IMR-90 (cell line): Measurements from ENCODE around the gene DCD. TPM values are rescaled to one million over a fixed set of nuclear protein-coding genes. Genes with fewer than 3 reads are reported as not detected.

Experiments used
- ATAC-seq: fragments of 200-7000 bp; cut with Tn5 transposase; 2 replicates; pipeline ENCODE4 v1.9.1; 2020; ENCODE audit warnings: low read depth, mild to moderate bottlenecking, moderate library complexity
- BruUV-seq: library from RNA; stranded (reverse); fragments of 400-500 nt; replicated peaks from 2 replicates; lab custom pipeline; 2021; lab: Mats Ljungman, UMichigan
- CTCF ChIA-PET: fragments of 300-600 bp; formaldehyde crosslinking; extraction: SDS; loops from one replicate; lab custom pipeline; 2021; ENCODE audit warnings: antibody characterized with exemption; lab: Yijun Ruan, JAX
- POLR2A ChIA-PET: fragments of 300-600 bp; sonication (Branson Sonifier 250); formaldehyde crosslinking; loops from one replicate; lab custom pipeline; 2022; ENCODE audit warnings: antibody characterized with exemption; ENCODE audit not compliant: unreplicated experiment; lab: Charles Lee
- DNase-seq: peaks from one replicate; pipeline ENCODE4 v3.0.0; 2013
- H2AFZ ChIP-seq: replicated peaks from 2 replicates; pipeline ENCODE3; 2013; ENCODE audit warnings: low read length, mild to moderate bottlenecking; ENCODE audit not compliant: poor library complexity
- H2AK5ac ChIP-seq: 2 replicates; pipeline ENCODE4 v1.6.1; 2013; ENCODE audit warnings: low read depth, low read length, inconsistent platforms
- H2AK9ac ChIP-seq: replicated peaks from 2 replicates; pipeline ENCODE3; 2013; ENCODE audit warnings: mild to moderate bottlenecking, low read depth, low read length, moderate library complexity; ENCODE audit not compliant: poor library complexity
- H2BK120ac ChIP-seq: 2 replicates; pipeline ENCODE4 v1.6.1; 2013; ENCODE audit warnings: low read depth, low read length, inconsistent platforms
- H2BK15ac ChIP-seq: 3 replicates; pipeline ENCODE4 v1.6.1; 2013; ENCODE audit warnings: low read depth, low read length, inconsistent platforms
- H2BK20ac ChIP-seq: 2 replicates; pipeline ENCODE4 v1.6.1; 2013; ENCODE audit warnings: low read depth, mild to moderate bottlenecking, inconsistent platforms, low read length, moderate library complexity
- H2BK5ac ChIP-seq: 2 replicates; pipeline ENCODE4 v1.6.1; 2013; ENCODE audit warnings: mild to moderate bottlenecking, low read depth, low read length, inconsistent platforms; ENCODE audit not compliant: poor library complexity, severe bottlenecking
- H3K14ac ChIP-seq: replicated peaks from 2 replicates; pipeline ENCODE4 v1.6.1; 2013; ENCODE audit warnings: low read depth, low read length, inconsistent platforms
- H3K18ac ChIP-seq: 2 replicates; pipeline ENCODE4 v1.6.1; 2013; ENCODE audit warnings: low read depth, low read length, control low read depth
- H3K23ac ChIP-seq: 2 replicates; pipeline ENCODE4 v1.6.1; 2013; ENCODE audit warnings: low read depth, low read length, inconsistent platforms
- H3K27ac ChIP-seq: 2 replicates; pipeline ENCODE4 v1.5.1; 2013; ENCODE audit warnings: mild to moderate bottlenecking, control low read depth, low read length; ENCODE audit not compliant: insufficient read depth
- H3K27me3 ChIP-seq: 2 replicates; pipeline ENCODE4 v1.6.1; 2013; ENCODE audit warnings: low read length; ENCODE audit not compliant: control insufficient read depth, insufficient read depth
- H3K36me3 ChIP-seq: 2 replicates; pipeline ENCODE4 v1.6.1; 2013; ENCODE audit warnings: low read length, mixed read lengths; ENCODE audit not compliant: control insufficient read depth, insufficient read depth
- H3K4ac ChIP-seq: 2 replicates; pipeline ENCODE4 v1.6.1; 2013; ENCODE audit warnings: low read depth, low read length, inconsistent platforms
- H3K4me1 ChIP-seq: 2 replicates; pipeline ENCODE4 v1.6.1; 2013; ENCODE audit warnings: low read length, mixed read lengths; ENCODE audit not compliant: control insufficient read depth, insufficient read depth
- H3K4me2 ChIP-seq: 2 replicates; pipeline ENCODE4 v1.6.1; 2013; ENCODE audit warnings: low read depth, mild to moderate bottlenecking, control low read depth, low read length, moderate library complexity
- H3K4me3 ChIP-seq: 2 replicates; pipeline ENCODE4 v1.5.1; 2013; ENCODE audit warnings: low read depth, mild to moderate bottlenecking, control low read depth, low read length, moderate library complexity; ENCODE audit not compliant: insufficient read depth
- H3K56ac ChIP-seq: 2 replicates; pipeline ENCODE4 v1.6.1; 2013; ENCODE audit warnings: low read length, inconsistent platforms; ENCODE audit not compliant: insufficient read depth; ENCODE audit errors: extremely low read depth
- H3K79me1 ChIP-seq, 2 experiments: 2 replicates each; pipeline ENCODE4 v1.6.1; 2013; ENCODE audit warnings: low read length in 2 of 2, inconsistent platforms in 1 of 2, low read depth in 1 of 2
- H3K9ac ChIP-seq: 2 replicates; pipeline ENCODE4 v1.6.1; 2013; ENCODE audit warnings: low read depth, low read length, control low read depth
- H3K9me1 ChIP-seq: 2 replicates; pipeline ENCODE4 v1.6.1; 2013; ENCODE audit warnings: low read length, inconsistent platforms; ENCODE audit not compliant: insufficient read depth
- H3K9me3 ChIP-seq: 2 replicates; pipeline ENCODE4 v1.6.1; 2013; ENCODE audit warnings: low read length; ENCODE audit not compliant: control insufficient read depth, insufficient read depth
- H4K20me1 ChIP-seq: 2 replicates; pipeline ENCODE4 v1.6.1; 2013; ENCODE audit warnings: low read length, inconsistent platforms; ENCODE audit not compliant: insufficient read depth
- H4K5ac ChIP-seq: 2 replicates; pipeline ENCODE4 v1.6.1; 2013; ENCODE audit warnings: mild to moderate bottlenecking, low read depth, low read length, control low read depth
- H4K8ac ChIP-seq, 2 experiments: 2 replicates each; pipeline ENCODE4 v1.6.1; 2013; ENCODE audit warnings: low read depth in 2 of 2, low read length in 2 of 2, control low read depth in 1 of 2, inconsistent platforms in 1 of 2
- H4K91ac ChIP-seq: 2 replicates; pipeline ENCODE4 v1.6.1; 2013; ENCODE audit warnings: low read depth, low read length, inconsistent platforms; ENCODE audit not compliant: insufficient read depth
- CHD1 ChIP-seq: IDR thresholded peaks from 2 replicates; pipeline ENCODE4 v1.6.1; 2012; ENCODE audit warnings: low read depth, low read length, improper control_type of control experiment
- MAZ ChIP-seq: IDR thresholded peaks from 2 replicates; pipeline ENCODE4 v1.6.1; 2012; ENCODE audit warnings: low read depth, mild to moderate bottlenecking, low read length, improper control_type of control experiment, moderate library complexity, borderline replicate concordance
- NFE2L2 ChIP-seq: fragments of 150-350 bp; IDR thresholded peaks from 2 replicates; pipeline ENCODE4 v1.6.1; 2016; ENCODE audit warnings: low read depth, mild to moderate bottlenecking, low read length
- RCOR1 ChIP-seq: IDR thresholded peaks from 2 replicates; pipeline ENCODE4 v1.6.1; 2012; ENCODE audit warnings: mild to moderate bottlenecking, low read length, improper control_type of control experiment; ENCODE audit not compliant: insufficient replicate concordance
- RFX5 ChIP-seq: IDR thresholded peaks from 2 replicates; pipeline ENCODE4 v1.8.0; 2012; ENCODE audit warnings: low read depth, mild to moderate bottlenecking, low read length, moderate library complexity
- SMC3 ChIP-seq: fragments of 150-350 bp; IDR thresholded peaks from 2 replicates; pipeline ENCODE4 v1.6.1; 2016; ENCODE audit warnings: low read depth, mild to moderate bottlenecking, antibody characterized with exemption, low read length, moderate library complexity
- WGBS, 2 experiments: methylation state at CpG; one replicate each; pipeline versions ENCODE4 v1.1.5 to v1.1.7; 2013; ENCODE audit warnings: missing lambda C conversion rate in 2 of 2; ENCODE audit not compliant: insufficient read length in 1 of 2; ENCODE audit errors: extremely low coverage in 2 of 2; 5-methylcytosine and 5-hydroxymethylcytosine counted together
- dilution Hi-C: fragments of 300-500 bp; cut with HindIII; formaldehyde crosslinking; loops from one replicate; pipeline ENCODE4 v1.14.3; 2018; ENCODE audit warnings: low sequenced_read_pairs; ENCODE audit not compliant: unreplicated experiment
- in situ Hi-C: fragments of 300-500 bp; cut with MboI; formaldehyde crosslinking; loops from 3 replicates; pipeline ENCODE4 v1.14.3; 2019; ENCODE audit warnings: low sequenced_read_pairs, inconsistent platforms, mixed read lengths
- intact Hi-C: fragments of 100-400 bp; cut with micrococcal nuclease; formaldehyde crosslinking; loops from 2 replicates; pipeline ENCODE4 v1.10.0; 2022
- polyA plus RNA-seq, 3 experiments: library from polyadenylated mRNA; depleted of rRNA; stranded (reverse); fragments of >200 nt; gene quantifications; 2 replicates each; pipeline ENCODE4 v1.2.3, GENCODE V29; 2012; ENCODE audit warnings: low replicate concordance in 1 of 3
- total RNA-seq: library from RNA; depleted of rRNA; stranded (reverse); fragments of >200 nt; gene quantifications from 2 replicates; pipeline ENCODE4 v1.2.3, GENCODE V29; 2012
- TF ChIP-seq, protein P1 (sequence below): fragments of 150-350 bp; IDR thresholded peaks from 2 replicates; pipeline ENCODE4 v1.6.1; 2016; ENCODE audit warnings: low read depth, mild to moderate bottlenecking, low read length, moderate library complexity, borderline replicate concordance
- TF ChIP-seq, protein P2 (sequence below): conservative IDR thresholded peaks from 2 replicates; pipeline ENCODE4 v1.5.1; 2012; ENCODE audit warnings: mild to moderate bottlenecking, low read depth, low read length, improper control_type of control experiment
- TF ChIP-seq, protein P3 (sequence below): fragments of 150-350 bp; IDR thresholded peaks from 2 replicates; pipeline ENCODE4 v1.6.1; 2017; ENCODE audit warnings: mild to moderate bottlenecking, antibody characterized with exemption, low read length, low read depth

Gene DCD
- total and polyA plus RNA-seq, 2 of the 4 experiments (the other 2 are of a cell fraction), result not detected

DNA sequence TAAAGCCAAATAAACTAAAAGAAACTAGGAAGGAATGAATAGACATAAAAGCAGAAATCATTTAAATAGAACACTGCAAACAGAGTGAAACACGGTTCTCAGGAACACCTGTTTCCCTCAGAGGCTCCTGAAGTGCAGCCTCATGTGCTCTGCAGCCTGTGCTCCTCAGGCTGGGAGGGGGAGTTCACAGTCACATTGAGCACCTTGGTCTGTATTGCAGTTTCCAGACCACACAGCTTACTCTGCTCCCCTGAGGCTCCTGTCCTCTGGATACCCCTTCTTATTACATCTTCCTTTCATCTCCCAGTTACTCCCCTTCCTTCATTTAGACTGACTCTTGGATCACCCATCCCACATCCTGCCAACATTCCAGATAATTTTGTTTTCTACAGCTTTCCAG is 49.7 kb upstream of the DCD start:
- DNase-seq (no peak), ATAC-seq (no peak)
- Histone ChIP-seq H4K91ac (no peak overlapping the region), H3K23ac (no peak overlapping the region), H3K56ac (no peak overlapping the region), H2AK5ac (no peak overlapping the region), H3K9ac (no peak overlapping the region), H4K8ac (no peak overlapping the region), H2BK15ac (no peak overlapping the region), H3K27me3 (no peaks in the 10 kb centered on the region), H3K4me3 (no peak overlapping the region), H3K79me1 (no peaks in the 10 kb centered on the region), H2AFZ (no peak overlapping the region), H3K9me3 (no peaks in the 10 kb centered on the region), H2BK20ac (no peak overlapping the region), H3K27ac (no peak overlapping the region), H3K4me1 (no peaks in the 10 kb centered on the region), H3K18ac (no peak overlapping the region), H3K9me1 (no peaks in the 10 kb centered on the region), H3K36me3 (no peaks in the 10 kb centered on the region), H2BK120ac (no peak overlapping the region), H3K4ac (no peak overlapping the region), H2AK9ac (no peak overlapping the region), H4K5ac (no peak overlapping the region), H4K20me1 (no peaks in the 10 kb centered on the region), H2BK5ac (no peak overlapping the region), H3K14ac (no peak overlapping the region), H3K4me2 (no peak overlapping the region)
- in situ Hi-C loops (no loop called here), dilution Hi-C loops (no loop called here), intact Hi-C loops (no loop called here)
- BruUV-seq, result no TSS peak
- ChIA-PET CTCF (no interaction called here), POLR2A (no interaction called here)
- TF ChIP-seq RFX5 (no peak), MAZ (no peak), SMC3 (no peak), CHD1 (no peak), RCOR1 (no peak), NFE2L2 (no peak)
- TF ChIP-seq, protein P1, sequence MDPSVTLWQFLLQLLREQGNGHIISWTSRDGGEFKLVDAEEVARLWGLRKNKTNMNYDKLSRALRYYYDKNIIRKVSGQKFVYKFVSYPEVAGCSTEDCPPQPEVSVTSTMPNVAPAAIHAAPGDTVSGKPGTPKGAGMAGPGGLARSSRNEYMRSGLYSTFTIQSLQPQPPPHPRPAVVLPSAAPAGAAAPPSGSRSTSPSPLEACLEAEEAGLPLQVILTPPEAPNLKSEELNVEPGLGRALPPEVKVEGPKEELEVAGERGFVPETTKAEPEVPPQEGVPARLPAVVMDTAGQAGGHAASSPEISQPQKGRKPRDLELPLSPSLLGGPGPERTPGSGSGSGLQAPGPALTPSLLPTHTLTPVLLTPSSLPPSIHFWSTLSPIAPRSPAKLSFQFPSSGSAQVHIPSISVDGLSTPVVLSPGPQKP, result no peak
- TF ChIP-seq, protein P2, sequence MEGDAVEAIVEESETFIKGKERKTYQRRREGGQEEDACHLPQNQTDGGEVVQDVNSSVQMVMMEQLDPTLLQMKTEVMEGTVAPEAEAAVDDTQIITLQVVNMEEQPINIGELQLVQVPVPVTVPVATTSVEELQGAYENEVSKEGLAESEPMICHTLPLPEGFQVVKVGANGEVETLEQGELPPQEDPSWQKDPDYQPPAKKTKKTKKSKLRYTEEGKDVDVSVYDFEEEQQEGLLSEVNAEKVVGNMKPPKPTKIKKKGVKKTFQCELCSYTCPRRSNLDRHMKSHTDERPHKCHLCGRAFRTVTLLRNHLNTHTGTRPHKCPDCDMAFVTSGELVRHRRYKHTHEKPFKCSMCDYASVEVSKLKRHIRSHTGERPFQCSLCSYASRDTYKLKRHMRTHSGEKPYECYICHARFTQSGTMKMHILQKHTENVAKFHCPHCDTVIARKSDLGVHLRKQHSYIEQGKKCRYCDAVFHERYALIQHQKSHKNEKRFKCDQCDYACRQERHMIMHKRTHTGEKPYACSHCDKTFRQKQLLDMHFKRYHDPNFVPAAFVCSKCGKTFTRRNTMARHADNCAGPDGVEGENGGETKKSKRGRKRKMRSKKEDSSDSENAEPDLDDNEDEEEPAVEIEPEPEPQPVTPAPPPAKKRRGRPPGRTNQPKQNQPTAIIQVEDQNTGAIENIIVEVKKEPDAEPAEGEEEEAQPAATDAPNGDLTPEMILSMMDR, result no peak
- TF ChIP-seq, protein P3, sequence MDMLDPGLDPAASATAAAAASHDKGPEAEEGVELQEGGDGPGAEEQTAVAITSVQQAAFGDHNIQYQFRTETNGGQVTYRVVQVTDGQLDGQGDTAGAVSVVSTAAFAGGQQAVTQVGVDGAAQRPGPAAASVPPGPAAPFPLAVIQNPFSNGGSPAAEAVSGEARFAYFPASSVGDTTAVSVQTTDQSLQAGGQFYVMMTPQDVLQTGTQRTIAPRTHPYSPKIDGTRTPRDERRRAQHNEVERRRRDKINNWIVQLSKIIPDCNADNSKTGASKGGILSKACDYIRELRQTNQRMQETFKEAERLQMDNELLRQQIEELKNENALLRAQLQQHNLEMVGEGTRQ, result no peak
- no CpG with 5 or more reads among the region's 1 CpG for WGBS, 2 experiments
